Activated B cell treated with CpG ODN at 0.5 μM for 24 hours (primary cell): ENCODE measurements around the gene CALCOCO1. TPM values are rescaled to one million over a fixed set of nuclear protein-coding genes. Genes with fewer than 3 reads are reported as not detected.

ENCODE experiments used
- ATAC-seq: fragments of 200-7000 bp; cut with Tn5 transposase; one replicate; pipeline ENCODE4 v1.10.0; 2021; ENCODE audit warnings: low read depth, mild to moderate bottlenecking, moderate library complexity
- CTCF ChIA-PET: fragments of 350-600 bp; sonication (Branson Sonifier 250); formaldehyde crosslinking; loops from one replicate; lab custom pipeline; 2021; ENCODE audit warnings: antibody characterized with exemption; lab: Charles Lee
- POLR2A ChIA-PET: fragments of 350-600 bp; sonication (Branson Sonifier 250); formaldehyde crosslinking; loops from one replicate; lab custom pipeline; 2021; ENCODE audit warnings: antibody characterized with exemption; lab: Charles Lee
- DNase-seq: peaks from one replicate; pipeline ENCODE4 v3.0.0; 2022
- H3K27ac Mint-ChIP-seq: one replicate; pipeline ENCODE4 v1.8.0; 2020; ENCODE audit warnings: mixed read lengths
- H3K27me3 Mint-ChIP-seq: one replicate; pipeline ENCODE4 v1.8.0; 2021; ENCODE audit warnings: mixed read lengths
- H3K36me3 Mint-ChIP-seq: one replicate; pipeline ENCODE4 v1.8.0; 2021; ENCODE audit warnings: low read depth, mixed read lengths
- H3K4me1 Mint-ChIP-seq: one replicate; pipeline ENCODE4 v1.8.0; 2021; ENCODE audit warnings: mixed read lengths
- H3K4me3 Mint-ChIP-seq: one replicate; pipeline ENCODE4 v1.8.0; 2020; ENCODE audit warnings: mild to moderate bottlenecking, mixed read lengths
- H3K9me3 Mint-ChIP-seq: one replicate; pipeline ENCODE4 v1.8.0; 2020; ENCODE audit warnings: mixed read lengths
- intact Hi-C: fragments of 100-400 bp; cut with micrococcal nuclease; formaldehyde crosslinking; loops from one replicate; pipeline ENCODE4 v1.15.1; 2024
- total RNA-seq: library from RNA; stranded (reverse); gene quantifications from 2 replicates; pipeline ENCODE4 v1.2.3, GENCODE V29; 2022
- TF ChIP-seq, protein P1 (sequence below): fragments of 200-600 bp; IDR thresholded peaks from one replicate; pipeline ENCODE4 v1.8.0; 2022; ENCODE audit warnings: antibody characterized with exemption, mild to moderate bottlenecking

Gene CALCOCO1
- total RNA-seq, 1 donor from 2014 or later, result 59.5 TPM

DNA sequence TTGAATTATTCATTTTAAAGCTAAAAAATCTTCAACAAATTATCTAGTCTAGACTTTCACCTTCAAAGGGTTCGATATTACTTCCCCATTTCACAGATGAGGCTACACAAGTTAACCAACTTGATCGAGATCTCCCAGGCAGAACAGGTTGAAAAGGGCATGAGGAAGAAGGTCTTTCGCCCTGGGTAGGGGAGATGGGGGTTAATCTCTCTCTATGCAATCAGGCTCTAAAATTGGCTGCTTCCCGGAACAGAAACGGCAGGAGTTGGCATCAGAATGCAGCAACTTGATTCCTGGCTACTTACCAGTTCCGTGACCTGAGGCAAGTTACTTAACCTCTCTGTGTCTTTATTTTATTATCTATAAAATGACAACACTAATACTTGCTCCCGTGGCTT, 26.9 kb upstream of the CALCOCO1 start:
- DNase-seq (no peak), ATAC-seq (peak; percentile 42)
- Mint-ChIP-seq H3K4me3 (no peak overlapping the region), H3K36me3 (no peaks in the 10 kb centered on the region), H3K4me1 (peaks cover 22% of the 10 kb centered on the region), H3K27ac (no peak overlapping the region), H3K9me3 (no peaks in the 10 kb centered on the region), H3K27me3 (peaks cover 13% of the 10 kb centered on the region)
- ChIA-PET CTCF (interaction anchor here (1.0 to 6.5 kb wide), 2 partner anchors 9 to 52 kb away, joined by 3 to 80 read pairs; no protein-coding TSS in a partner anchor), POLR2A (interaction anchor here (0.9 to 1.0 kb wide), 2 partner anchors 22 to 253 kb away, joined by 3 to 4 read pairs; partner anchors contain the start of gene TARBP2)
- intact Hi-C loops, result loop anchor here (10.0 kb wide), 2 partner anchors 251 to 1901 kb away; partner anchors contain the start of genes HOXC8 and HOXC9
- TF ChIP-seq, protein P1, sequence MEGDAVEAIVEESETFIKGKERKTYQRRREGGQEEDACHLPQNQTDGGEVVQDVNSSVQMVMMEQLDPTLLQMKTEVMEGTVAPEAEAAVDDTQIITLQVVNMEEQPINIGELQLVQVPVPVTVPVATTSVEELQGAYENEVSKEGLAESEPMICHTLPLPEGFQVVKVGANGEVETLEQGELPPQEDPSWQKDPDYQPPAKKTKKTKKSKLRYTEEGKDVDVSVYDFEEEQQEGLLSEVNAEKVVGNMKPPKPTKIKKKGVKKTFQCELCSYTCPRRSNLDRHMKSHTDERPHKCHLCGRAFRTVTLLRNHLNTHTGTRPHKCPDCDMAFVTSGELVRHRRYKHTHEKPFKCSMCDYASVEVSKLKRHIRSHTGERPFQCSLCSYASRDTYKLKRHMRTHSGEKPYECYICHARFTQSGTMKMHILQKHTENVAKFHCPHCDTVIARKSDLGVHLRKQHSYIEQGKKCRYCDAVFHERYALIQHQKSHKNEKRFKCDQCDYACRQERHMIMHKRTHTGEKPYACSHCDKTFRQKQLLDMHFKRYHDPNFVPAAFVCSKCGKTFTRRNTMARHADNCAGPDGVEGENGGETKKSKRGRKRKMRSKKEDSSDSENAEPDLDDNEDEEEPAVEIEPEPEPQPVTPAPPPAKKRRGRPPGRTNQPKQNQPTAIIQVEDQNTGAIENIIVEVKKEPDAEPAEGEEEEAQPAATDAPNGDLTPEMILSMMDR, result no peak

DNA sequence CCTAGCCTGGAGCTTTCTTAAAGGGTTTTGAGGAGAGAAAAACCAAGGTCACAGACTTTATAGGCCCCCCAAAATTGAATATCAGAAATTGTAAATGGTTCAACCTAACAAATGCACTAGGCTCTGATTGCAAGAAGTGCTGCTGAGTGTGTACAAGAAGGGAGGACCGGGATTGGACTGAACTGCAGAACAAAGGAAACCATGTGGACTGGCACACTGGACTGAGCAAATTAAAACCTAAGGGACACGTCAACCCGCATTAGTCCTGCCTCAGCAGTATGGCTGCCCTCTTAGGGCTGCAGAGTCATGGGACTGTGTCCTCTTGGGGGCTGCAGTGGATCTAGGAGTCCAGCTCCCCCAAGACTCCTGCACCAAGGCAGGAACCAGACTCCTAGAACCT, 25.4 kb upstream of the CALCOCO1 start:
- Mint-ChIP-seq H3K4me1 (peaks cover 14% of the 10 kb centered on the region), H3K27ac (no peak overlapping the region), H3K27me3 (peaks cover 2% of the 10 kb centered on the region), H3K4me3 (no peak overlapping the region), H3K9me3 (no peaks in the 10 kb centered on the region), H3K36me3 (no peaks in the 10 kb centered on the region)
- DNase-seq, result no peak
- CTCF ChIA-PET, result interaction anchor here (1.5 to 6.5 kb wide), 2 partner anchors 7 to 10 kb away, joined by 5 to 80 read pairs; no protein-coding TSS in a partner anchor
- intact Hi-C loops, result loop anchor here (10.0 kb wide), 2 partner anchors 252 to 1902 kb away; partner anchors contain the start of genes HOXC8 and HOXC9
- TF ChIP-seq, protein P1, result no peak
- POLR2A ChIA-PET, result interaction anchor here (1.4 to 1.5 kb wide), 2 partner anchors 8 to 77 kb away, joined by 3 to 4 read pairs; partner anchors contain the start of gene ATP5MC2
- no peak for ATAC-seq

DNA sequence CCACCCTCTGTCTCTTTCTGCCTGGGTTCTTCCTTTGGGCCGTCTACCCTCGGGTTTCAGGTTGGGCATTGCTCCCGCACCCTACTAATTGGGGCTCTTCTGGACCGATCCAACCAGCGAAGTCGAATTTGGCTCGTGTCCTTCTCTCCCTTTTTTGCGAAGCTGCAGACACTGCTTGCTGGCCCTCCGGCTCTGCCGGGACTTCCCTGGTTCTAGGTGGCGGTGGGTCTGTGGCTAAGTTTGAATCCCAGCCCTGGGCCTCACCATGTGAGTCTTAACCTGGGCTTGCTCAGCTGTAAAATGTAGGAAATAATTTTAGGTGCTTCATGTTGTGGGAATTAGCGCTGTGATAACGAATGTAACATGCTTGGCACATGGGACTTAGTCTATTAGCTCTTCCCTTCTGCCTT, 24.9 kb upstream of the CALCOCO1 start:
- intact Hi-C loops, result loop anchor here (10.0 kb wide), 2 partner anchors 253 to 1903 kb away; partner anchors contain the start of genes HOXC8 and HOXC9

DNA sequence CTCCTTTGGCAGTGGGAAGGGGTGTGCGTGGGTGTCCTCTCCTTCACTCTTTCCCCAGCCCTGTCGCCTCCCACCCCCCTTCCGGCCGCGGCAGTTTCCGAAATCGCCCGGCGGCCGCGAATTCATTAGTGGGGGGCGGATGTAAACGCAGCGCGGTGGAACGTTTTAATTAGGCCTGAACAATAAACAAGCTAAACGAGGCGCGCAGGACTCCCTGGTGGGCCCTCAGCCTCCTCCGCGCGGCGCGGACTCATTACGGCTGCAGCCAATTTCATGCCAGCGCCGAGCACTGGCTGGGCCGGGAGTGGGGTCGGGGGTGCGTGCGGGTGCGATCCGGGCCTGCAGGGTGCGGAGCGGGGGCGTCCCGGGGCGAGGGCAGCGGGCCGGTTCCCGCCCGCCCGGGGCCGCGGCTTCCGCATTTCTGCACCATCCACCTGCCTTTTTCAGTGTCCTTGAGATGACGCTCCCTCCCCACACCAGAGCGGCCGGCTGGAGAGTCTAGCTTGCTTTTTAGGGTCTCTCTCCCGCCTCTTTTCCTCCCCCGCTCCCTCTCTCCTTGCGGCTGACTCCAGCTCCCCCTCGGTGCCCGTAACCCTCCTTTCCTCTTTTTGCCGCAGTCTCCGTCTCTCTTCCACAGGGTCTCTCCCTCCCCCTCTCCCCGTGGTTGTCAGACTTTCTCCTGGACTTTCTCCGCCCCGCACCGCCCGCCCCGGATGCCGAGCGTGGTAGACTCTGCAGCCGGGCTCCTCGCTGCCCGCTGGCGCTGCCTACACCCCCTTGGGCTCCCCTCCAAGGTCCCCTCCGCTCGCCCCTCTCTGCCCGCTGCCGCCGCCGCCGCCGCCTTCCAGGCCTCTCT, 24.3 kb upstream of the CALCOCO1 start, which contains the start of gene CISTR:
Gene CISTR, minus strand, starts transcription at position 644 of the 856 bp plus-strand sequence.
- CTCF ChIA-PET, result interaction anchor here (1.5 kb wide), 1 partner anchor 8 kb away, joined by 5 read pairs; no protein-coding TSS in a partner anchor
- POLR2A ChIA-PET, result interaction anchor here (0.5 to 1.9 kb wide), 7 partner anchors 8 to 363 kb away, joined by 3 to 4 read pairs (median 4); partner anchors contain the start of gene ATP5MC2
- H3K27ac Mint-ChIP-seq, result peak within 1 kb of the TSS; percentile 68

More for the DNA sequence above, 24.9 kb upstream of the CALCOCO1 start:
- Mint-ChIP-seq H3K4me1 (peaks cover 14% of the 10 kb centered on the region), H3K4me3 (no peak overlapping the region), H3K36me3 (no peaks in the 10 kb centered on the region), H3K27ac (no peak overlapping the region), H3K27me3 (peaks cover 2% of the 10 kb centered on the region), H3K9me3 (no peaks in the 10 kb centered on the region)
- no peak for DNase-seq
- no peak for ATAC-seq
- CTCF ChIA-PET, result interaction anchor here (1.5 kb wide), 1 partner anchor 9 kb away, joined by 5 read pairs; no protein-coding TSS in a partner anchor
- POLR2A ChIA-PET, result interaction anchor here (0.7 to 1.9 kb wide), 4 partner anchors 9 to 76 kb away, joined by 3 to 4 read pairs (median 4); partner anchors contain the start of gene ATP5MC2
- TF ChIP-seq, protein P1, result no peak

More for the DNA sequence above, 24.3 kb upstream of the CALCOCO1 start, which contains the start of gene CISTR:
- ATAC-seq (peak; percentile 49), DNase-seq (peak; percentile 65)
- Mint-ChIP-seq H3K4me1 (peaks cover 15% of the 10 kb centered on the region), H3K9me3 (no peaks in the 10 kb centered on the region), H3K27me3 (peaks cover 5% of the 10 kb centered on the region), H3K4me3 (no peak within 1 kb of the TSS), H3K36me3 (no peaks in the 10 kb centered on the region)
- TF ChIP-seq, protein P1, result no peak
- intact Hi-C loops, result loop anchor here (1.0 to 10.0 kb wide), 3 partner anchors 24 to 1903 kb away; partner anchors contain the start of genes CALCOCO1, HOXC8 and HOXC9
